ENCODE measurements around the gene AIDA. TPM values are rescaled to one million over a fixed set of nuclear protein-coding genes. Genes with fewer than 3 reads are reported as not detected.

AIDA gene
- total and polyA plus RNA-seq, 12 donors: 29.5 to 68.4 (median 43.6) TPM

DNA sequence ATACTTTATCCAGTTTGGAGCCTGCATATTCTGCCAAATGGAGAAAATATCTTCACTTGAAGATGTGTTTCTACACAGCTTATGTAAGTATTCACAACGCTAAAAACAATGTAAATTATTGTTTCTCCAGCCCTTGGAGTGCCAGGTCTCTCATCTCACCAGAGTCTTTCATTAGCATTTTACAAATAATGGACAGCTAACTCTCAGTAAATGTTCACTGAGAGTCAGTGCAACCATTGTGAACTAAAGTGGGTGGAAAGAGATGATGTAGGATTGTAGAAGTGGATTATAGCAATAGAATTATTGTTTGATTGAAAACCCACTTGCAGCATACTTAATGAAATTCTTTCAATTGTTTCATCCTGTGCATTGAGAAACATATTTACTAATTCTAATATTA is 16.5 kb upstream of the AIDA start:
- H3K27ac ChIP-seq: no peak overlapping the region
- TF ChIP-seq, protein P1, sequence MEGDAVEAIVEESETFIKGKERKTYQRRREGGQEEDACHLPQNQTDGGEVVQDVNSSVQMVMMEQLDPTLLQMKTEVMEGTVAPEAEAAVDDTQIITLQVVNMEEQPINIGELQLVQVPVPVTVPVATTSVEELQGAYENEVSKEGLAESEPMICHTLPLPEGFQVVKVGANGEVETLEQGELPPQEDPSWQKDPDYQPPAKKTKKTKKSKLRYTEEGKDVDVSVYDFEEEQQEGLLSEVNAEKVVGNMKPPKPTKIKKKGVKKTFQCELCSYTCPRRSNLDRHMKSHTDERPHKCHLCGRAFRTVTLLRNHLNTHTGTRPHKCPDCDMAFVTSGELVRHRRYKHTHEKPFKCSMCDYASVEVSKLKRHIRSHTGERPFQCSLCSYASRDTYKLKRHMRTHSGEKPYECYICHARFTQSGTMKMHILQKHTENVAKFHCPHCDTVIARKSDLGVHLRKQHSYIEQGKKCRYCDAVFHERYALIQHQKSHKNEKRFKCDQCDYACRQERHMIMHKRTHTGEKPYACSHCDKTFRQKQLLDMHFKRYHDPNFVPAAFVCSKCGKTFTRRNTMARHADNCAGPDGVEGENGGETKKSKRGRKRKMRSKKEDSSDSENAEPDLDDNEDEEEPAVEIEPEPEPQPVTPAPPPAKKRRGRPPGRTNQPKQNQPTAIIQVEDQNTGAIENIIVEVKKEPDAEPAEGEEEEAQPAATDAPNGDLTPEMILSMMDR (IDR thresholded peaks at IDR 0.05): no peak
- peaks cover 0 to 100% (median 72%) of the 10 kb centered on the region in 9 donors for H3K36me3 ChIP-seq
- no peak overlapping the region for H3K4me3 ChIP-seq
- intact Hi-C loops (cut with DNase I): no loop called here
- 82 to 94% methylated on average over 1 of the region's 1 CpG for WGBS, 2 donors
- H3K9me3 ChIP-seq: no peaks in the 10 kb centered on the region
- no peaks in the 10 kb centered on the region for H3K4me1 ChIP-seq
- no peak for ATAC-seq
- DNase-seq: no peak
- H3K27me3 ChIP-seq: no peaks in the 10 kb centered on the region

DNA sequence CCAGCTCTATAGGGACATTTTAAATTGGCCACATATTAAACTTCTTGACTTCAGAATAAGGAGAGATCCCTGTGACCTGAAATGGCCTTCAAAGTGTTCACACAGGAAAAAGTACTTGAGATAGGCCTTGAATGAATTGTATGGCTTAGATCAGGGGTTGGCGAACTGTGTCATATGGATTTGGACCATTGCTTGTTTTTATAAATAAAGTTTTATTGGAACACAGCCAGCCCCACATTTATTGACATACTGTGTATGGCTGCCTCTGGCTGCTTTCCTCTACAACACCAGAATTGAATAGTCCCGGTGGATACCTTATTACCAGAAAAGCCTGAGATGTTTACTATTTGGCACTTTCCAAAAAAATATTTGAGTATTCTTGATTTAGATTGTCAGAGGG is 4.1 kb upstream of the AIDA start:
- Histone ChIP-seq H3K36me3 (peaks cover 0 to 67% (median 41%) of the 10 kb centered on the region in 9 donors), H3K4me3 (no peak overlapping the region), H3K9me3 (no peaks in the 10 kb centered on the region), H3K27ac (no peak overlapping the region), H3K4me1 (peaks cover 0 to 15% (median 11%) of the 10 kb centered on the region in 9 donors), H3K27me3 (no peaks in the 10 kb centered on the region)
- intact Hi-C loops (cut with DNase I): loop anchor here in 3 of 10 donors (10.0 kb wide), 2 partner anchors 72 to 252 kb away; no protein-coding TSS in a partner anchor
- ATAC-seq: no peak
- TF ChIP-seq, protein P1 (IDR thresholded peaks at IDR 0.05): no peak
- DNase-seq: no peak
- WGBS, 2 donors: 99 to 100% methylated on average over 2 of the region's 2 CpGs

DNA sequence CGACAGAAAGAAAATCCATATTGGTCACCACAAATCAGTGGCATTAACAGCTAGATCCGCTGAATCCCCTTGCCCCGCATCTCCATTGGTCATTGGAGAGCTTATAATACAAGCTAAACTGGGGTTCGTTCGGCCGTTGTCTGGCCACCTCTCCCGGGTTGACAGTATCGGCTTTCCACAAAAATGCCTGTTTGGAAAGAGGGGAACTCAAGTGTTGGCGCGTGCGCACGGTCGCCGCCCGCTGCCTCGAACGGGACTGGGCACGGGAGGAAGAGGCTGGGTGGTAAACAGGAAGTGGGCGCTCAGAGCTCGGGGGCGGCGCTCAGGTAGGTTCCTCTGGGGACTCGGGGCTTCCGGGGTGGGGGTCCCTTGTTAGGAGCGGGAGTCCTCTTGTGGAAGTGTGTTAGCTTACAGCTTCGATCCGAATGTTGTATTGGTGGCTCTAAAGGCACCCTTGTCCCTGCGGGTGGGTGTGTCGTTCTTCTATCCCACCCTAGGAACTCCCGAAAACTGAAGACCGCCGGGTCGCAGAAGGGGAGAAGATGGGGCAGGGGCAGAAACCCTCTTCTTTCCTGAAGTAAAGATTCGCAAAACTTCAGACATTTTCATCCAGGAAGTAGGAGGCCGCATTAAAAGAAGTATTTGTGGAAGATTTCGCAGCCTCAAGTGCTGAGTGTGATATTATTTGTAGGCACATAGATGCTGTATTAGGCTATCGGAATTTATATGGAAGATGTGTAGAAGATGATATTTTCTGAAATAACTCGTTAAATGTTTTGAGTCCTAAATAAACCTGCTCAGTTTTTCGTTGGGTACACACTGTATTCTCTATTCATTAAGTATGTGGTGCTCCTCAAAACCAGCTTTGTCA is 1.0 kb upstream of the AIDA start:
- Histone ChIP-seq H3K27ac (peak overlapping the region; percentile 92 to 99 (median 94)), H3K36me3 (peaks cover 0 to 37% (median 17%) of the 10 kb centered on the region in 9 donors), H3K4me1 (peaks cover 0 to 40% (median 28%) of the 10 kb centered on the region in 9 donors), H3K9me3 (no peaks in the 10 kb centered on the region), H3K4me3 (peak overlapping the region; percentile 57 to 97 (median 90)), H3K27me3 (no peaks in the 10 kb centered on the region)
- ATAC-seq (peak; percentile 85 to 92 (median 90)), DNase-seq (peak; percentile 92 to 94)
- TF ChIP-seq, protein P1 (IDR thresholded peaks at IDR 0.05): no peak
- intact Hi-C loops (cut with DNase I): loop anchor here in 5 of 10 donors (1.0 to 10.0 kb wide), 4 partner anchors 69 to 249 kb away; no protein-coding TSS in a partner anchor
- 0 to 1% methylated on average over 39 of the region's 39 CpGs for WGBS, 2 donors

DNA sequence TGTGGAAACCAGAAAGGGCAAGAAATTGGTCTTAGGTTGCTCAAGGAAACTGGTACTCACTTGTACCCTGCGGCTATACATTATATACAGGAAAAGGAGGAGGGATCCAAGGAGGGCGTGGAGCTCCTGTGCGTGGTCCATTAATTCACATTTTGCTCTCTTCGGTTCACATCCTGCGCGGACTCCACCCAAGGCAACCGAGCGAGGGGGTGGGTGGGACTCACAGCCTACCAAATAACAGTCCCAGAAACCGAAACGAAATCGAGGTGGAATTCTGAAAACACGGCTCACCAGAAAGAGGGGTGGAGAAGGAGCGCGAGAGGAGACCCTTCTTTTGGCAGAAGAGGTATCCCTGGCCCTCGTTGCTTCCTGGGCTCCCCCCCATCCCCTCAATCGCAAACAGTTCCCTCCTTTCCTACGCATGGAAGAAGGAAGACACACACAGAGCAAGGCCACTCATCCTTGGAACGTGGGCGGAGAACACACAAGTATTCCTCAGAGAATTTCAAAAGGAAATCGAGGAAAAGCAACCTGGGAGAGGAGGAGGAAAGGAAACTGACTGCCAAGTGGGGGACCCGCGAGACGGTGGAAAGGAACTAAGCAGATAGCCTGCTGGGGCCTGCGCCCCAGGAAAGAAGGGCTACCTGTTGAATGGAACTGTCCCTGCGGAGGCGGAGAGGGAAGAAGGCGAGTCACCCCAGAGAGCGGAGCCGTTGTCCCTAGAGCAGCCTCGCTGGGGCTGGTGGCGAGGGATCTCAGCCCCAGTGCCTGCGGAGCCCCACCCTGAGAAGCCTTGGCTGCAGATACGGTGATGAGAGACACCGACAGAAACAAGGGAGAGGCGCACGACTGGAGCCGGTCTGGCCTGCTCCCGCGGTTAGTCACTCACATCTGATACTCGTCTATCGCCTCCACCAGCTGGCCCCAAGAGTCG is 705 bp downstream of the AIDA start:
- TF ChIP-seq, protein P1 (IDR thresholded peaks at IDR 0.05): no peak

More for the DNA sequence above, 705 bp downstream of the AIDA start:
- WGBS, 2 donors: 0% methylated on average over 41 to 42 of the region's 42 CpGs
- Histone ChIP-seq H3K4me1 (peaks cover 0 to 40% (median 28%) of the 10 kb centered on the region in 9 donors), H3K27ac (peak overlapping the region; percentile 92 to 99 (median 94)), H3K4me3 (peak overlapping the region; percentile 57 to 97 (median 90)), H3K9me3 (no peaks in the 10 kb centered on the region), H3K27me3 (no peaks in the 10 kb centered on the region), H3K36me3 (peaks cover 0 to 23% (median 8%) of the 10 kb centered on the region in 9 donors)
- peak; percentile 16 to 68 (median 32) for ATAC-seq
- intact Hi-C loops (cut with DNase I): loop anchor here in 4 of 10 donors (5.0 to 10.0 kb wide), 3 partner anchors 67 to 247 kb away; no protein-coding TSS in a partner anchor
- peak; percentile 40 to 65 for DNase-seq
